Activated T-cell treated with anti-CD3 and anti-CD28 coated beads, Interleukin-2, amount 50 U/mL, for 72 hours (primary cell): Measurements from ENCODE around the gene ARHGAP29. TPM values are rescaled to one million over a fixed set of nuclear protein-coding genes. Genes with fewer than 3 reads are reported as not detected.
A peak's percentile ranks its signal among the peaks of the same experiment; 100 is the strongest.

Source experiments
- ATAC-seq, 2 donors: fragments of 150-1000 bp; cut with Tn5 transposase; replicated peaks in 1 of 2; 2 replicates each; pipeline ENCODE4 v1.10.0; 2021; ENCODE audit warnings: moderate library complexity in 2 of 2, mild to moderate bottlenecking in 1 of 2
- DNase-seq, 2 donors: peaks; one replicate each; pipeline ENCODE4 v3.0.0; 2021 to 2022; ENCODE audit warnings: mixed read lengths in 1 of 2
- H3K27ac Mint-ChIP-seq: one replicate; pipeline ENCODE4 v1.8.0; 2022; ENCODE audit warnings: mild to moderate bottlenecking, moderate library complexity, mixed read lengths
- H3K27me3 Mint-ChIP-seq: one replicate; pipeline ENCODE4 v1.8.0; 2022; ENCODE audit warnings: low read depth, mixed read lengths
- H3K36me3 Mint-ChIP-seq, 2 donors: one replicate each; pipeline ENCODE4 v1.8.0; 2022; ENCODE audit warnings: mixed read lengths in 2 of 2, mild to moderate bottlenecking in 1 of 2; ENCODE audit not compliant: insufficient read depth in 2 of 2
- H3K4me1 Mint-ChIP-seq: one replicate; pipeline ENCODE4 v1.8.0; 2022; ENCODE audit warnings: low read depth, mixed read lengths
- H3K4me3 Mint-ChIP-seq, 2 donors: one replicate each; pipeline ENCODE4 v1.8.0; 2022; ENCODE audit warnings: mild to moderate bottlenecking in 2 of 2, mixed read lengths in 2 of 2, moderate library complexity in 2 of 2
- H3K9me3 Mint-ChIP-seq, 2 donors: one replicate each; pipeline ENCODE4 v1.8.0; 2022; ENCODE audit warnings: mixed read lengths in 2 of 2
- total RNA-seq, 2 donors: library from RNA; stranded (reverse); gene quantifications; one replicate each; pipeline ENCODE4 v1.2.3, GENCODE V29; 2022

Gene ARHGAP29
- total RNA-seq, 2 donors from 2014 or later: 1.3 to 1.8 TPM

- Mint-ChIP-seq H3K36me3 (peaks cover 9 to 11% of the 10 kb centered on the region in 2 donors), H3K27ac (no peak overlapping the region), H3K4me1 (peaks cover 13% of the 10 kb centered on the region), H3K9me3 (peaks cover 6 to 8% of the 10 kb centered on the region in 2 donors), H3K4me3 (no peak overlapping the region), H3K27me3 (peaks cover 85% of the 10 kb centered on the region)
- DNase-seq (no peak), ATAC-seq (no peak)
Measured at GRCh38 chr1:94239051-94239450, 1.7 kb upstream of the ARHGAP29 start.

- Mint-ChIP-seq H3K27ac (no peak overlapping the region), H3K36me3 (peaks cover 0 to under 1% of the 10 kb centered on the region in 2 donors), H3K9me3 (peaks cover 0 to 1% of the 10 kb centered on the region in 2 donors), H3K4me3 (peak overlapping the region; percentile 76 to 81), H3K27me3 (peaks cover 83% of the 10 kb centered on the region), H3K4me1 (peaks cover 13% of the 10 kb centered on the region)
- DNase-seq: peak in 1 of 2 donors; percentile 12
- ATAC-seq: peak in 1 of 2 donors; percentile 41
Measured at GRCh38 chr1:94236630-94237290, 624 bp downstream of the ARHGAP29 start.

GRCh38 chr1:94236013-94236491, 1.3 kb downstream of the ARHGAP29 start:
- H3K27ac Mint-ChIP-seq: no peak overlapping the region
- peaks cover 87% of the 10 kb centered on the region for H3K27me3 Mint-ChIP-seq
- H3K36me3 Mint-ChIP-seq: no peaks in the 10 kb centered on the region
- H3K4me1 Mint-ChIP-seq: peaks cover 13% of the 10 kb centered on the region
- no peaks in the 10 kb centered on the region for H3K9me3 Mint-ChIP-seq
- ATAC-seq (no peak), DNase-seq (no peak)
- H3K4me3 Mint-ChIP-seq: peak overlapping the region; percentile 76 to 81

- ATAC-seq (no peak), DNase-seq (no peak)
- H3K36me3 Mint-ChIP-seq: no peaks in the 10 kb centered on the region
- no peaks in the 10 kb centered on the region for H3K9me3 Mint-ChIP-seq
- peaks cover 80% of the 10 kb centered on the region for H3K27me3 Mint-ChIP-seq
- no peak overlapping the region for H3K27ac Mint-ChIP-seq
- peaks cover 13% of the 10 kb centered on the region for H3K4me1 Mint-ChIP-seq
- peak overlapping the region; percentile 76 to 81 for H3K4me3 Mint-ChIP-seq
Measured at GRCh38 chr1:94235189-94236012, 2.0 kb downstream of the ARHGAP29 start.

- H3K27me3 Mint-ChIP-seq: peaks cover 72% of the 10 kb centered on the region
- ATAC-seq: no peak
- H3K9me3 Mint-ChIP-seq: no peaks in the 10 kb centered on the region
- H3K4me1 Mint-ChIP-seq: peaks cover 13% of the 10 kb centered on the region
- H3K27ac Mint-ChIP-seq: no peak overlapping the region
- H3K36me3 Mint-ChIP-seq: no peaks in the 10 kb centered on the region
- H3K4me3 Mint-ChIP-seq: no peak overlapping the region
- DNase-seq: no peak
Measured at GRCh38 chr1:94234615-94235014, 2.8 kb downstream of the ARHGAP29 start.

GRCh38 chr1:94231746-94232145, 5.6 kb downstream of the ARHGAP29 start:
- peaks cover 55% of the 10 kb centered on the region for H3K27me3 Mint-ChIP-seq

GRCh38 chr1:94230920-94231319, 6.5 kb downstream of the ARHGAP29 start:
- ATAC-seq (no peak), DNase-seq (no peak)
- H3K27me3 Mint-ChIP-seq: peaks cover 55% of the 10 kb centered on the region
- peaks cover 4% of the 10 kb centered on the region for H3K4me1 Mint-ChIP-seq
- H3K4me3 Mint-ChIP-seq: no peak overlapping the region
- H3K36me3 Mint-ChIP-seq: no peaks in the 10 kb centered on the region
- H3K9me3 Mint-ChIP-seq: no peaks in the 10 kb centered on the region
- no peak overlapping the region for H3K27ac Mint-ChIP-seq

More at GRCh38 chr1:94231746-94232145, 5.6 kb downstream of the ARHGAP29 start:
- Mint-ChIP-seq H3K27ac (no peak overlapping the region), H3K4me3 (no peak overlapping the region), H3K36me3 (no peaks in the 10 kb centered on the region), H3K9me3 (no peaks in the 10 kb centered on the region), H3K4me1 (peaks cover 12% of the 10 kb centered on the region)
- DNase-seq (no peak), ATAC-seq (no peak)

- Mint-ChIP-seq H3K4me3 (no peak overlapping the region), H3K36me3 (no peaks in the 10 kb centered on the region), H3K9me3 (no peaks in the 10 kb centered on the region), H3K27me3 (peaks cover 35% of the 10 kb centered on the region), H3K27ac (no peak overlapping the region), H3K4me1 (no peaks in the 10 kb centered on the region)
- no peak for ATAC-seq
- DNase-seq: no peak
Measured at GRCh38 chr1:94228640-94229375, 8.6 kb downstream of the ARHGAP29 start.

GRCh38 chr1:94227624-94228023, 9.8 kb downstream of the ARHGAP29 start:
- no peaks in the 10 kb centered on the region for H3K9me3 Mint-ChIP-seq
- H3K4me1 Mint-ChIP-seq: no peaks in the 10 kb centered on the region
- H3K27me3 Mint-ChIP-seq: peaks cover 26% of the 10 kb centered on the region
- no peak for DNase-seq
- no peak for ATAC-seq
- no peak overlapping the region for H3K27ac Mint-ChIP-seq
- no peaks in the 10 kb centered on the region for H3K36me3 Mint-ChIP-seq
- H3K4me3 Mint-ChIP-seq: no peak overlapping the region

- no peaks in the 10 kb centered on the region for H3K9me3 Mint-ChIP-seq
- no peaks in the 10 kb centered on the region for H3K4me1 Mint-ChIP-seq
- no peaks in the 10 kb centered on the region for H3K36me3 Mint-ChIP-seq
- H3K4me3 Mint-ChIP-seq: no peak overlapping the region
- DNase-seq: no peak
- peaks cover 21% of the 10 kb centered on the region for H3K27me3 Mint-ChIP-seq
- H3K27ac Mint-ChIP-seq: no peak overlapping the region
- no peak for ATAC-seq
Measured at GRCh38 chr1:94225845-94226244, 11.5 kb downstream of the ARHGAP29 start.

- H3K4me1 Mint-ChIP-seq: no peaks in the 10 kb centered on the region
- ATAC-seq: no peak
- H3K9me3 Mint-ChIP-seq: no peaks in the 10 kb centered on the region
- H3K27ac Mint-ChIP-seq: no peak overlapping the region
- no peak for DNase-seq
- H3K27me3 Mint-ChIP-seq: peaks cover 37% of the 10 kb centered on the region
- H3K36me3 Mint-ChIP-seq: no peaks in the 10 kb centered on the region
- no peak overlapping the region for H3K4me3 Mint-ChIP-seq
Measured at GRCh38 chr1:94218332-94218731, 19.1 kb downstream of the ARHGAP29 start.

- Mint-ChIP-seq H3K9me3 (no peaks in the 10 kb centered on the region), H3K27ac (no peak overlapping the region), H3K36me3 (no peaks in the 10 kb centered on the region), H3K4me1 (no peaks in the 10 kb centered on the region), H3K4me3 (no peak overlapping the region), H3K27me3 (peaks cover 29% of the 10 kb centered on the region)
- DNase-seq: no peak
- ATAC-seq: no peak
Measured at GRCh38 chr1:94215955-94216354, 21.4 kb downstream of the ARHGAP29 start.

- ATAC-seq: no peak
- no peaks in the 10 kb centered on the region for H3K27me3 Mint-ChIP-seq
- DNase-seq: no peak
- no peak overlapping the region for H3K27ac Mint-ChIP-seq
- no peaks in the 10 kb centered on the region for H3K9me3 Mint-ChIP-seq
- no peak overlapping the region for H3K4me3 Mint-ChIP-seq
- H3K4me1 Mint-ChIP-seq: no peaks in the 10 kb centered on the region
- H3K36me3 Mint-ChIP-seq: no peaks in the 10 kb centered on the region
Measured at GRCh38 chr1:94209982-94210381, 27.4 kb downstream of the ARHGAP29 start.
